Type B pancreatic cell (in vitro differentiated cells): Measurements from ENCODE around the gene NR3C1. TPM values are rescaled to one million over a fixed set of nuclear protein-coding genes. Genes with fewer than 3 reads are reported as not detected.

Source experiments
- DNase-seq: peaks from one replicate; pipeline ENCODE4 v3.0.0; 2021; ENCODE audit warnings: mixed read lengths; ENCODE audit not compliant: unreplicated experiment; ENCODE audit errors: extremely low spot score
- H3K27ac Mint-ChIP-seq: 2 replicates; pipeline ENCODE4 v1.8.0; 2021; ENCODE audit warnings: mild to moderate bottlenecking, mixed read lengths
- H3K27me3 Mint-ChIP-seq: 2 replicates; pipeline ENCODE4 v1.8.0; 2021; ENCODE audit warnings: mixed read lengths
- H3K36me3 Mint-ChIP-seq: 2 replicates; pipeline ENCODE4 v1.8.0; 2021; ENCODE audit warnings: mixed read lengths
- H3K4me1 Mint-ChIP-seq: one replicate; pipeline ENCODE4 v1.8.0; 2021; ENCODE audit warnings: mixed read lengths; ENCODE audit not compliant: unreplicated experiment
- H3K4me3 Mint-ChIP-seq: 2 replicates; pipeline ENCODE4 v1.8.0; 2021; ENCODE audit warnings: mild to moderate bottlenecking, mixed read lengths
- H3K9me3 Mint-ChIP-seq: 2 replicates; pipeline ENCODE4 v1.8.0; 2021; ENCODE audit warnings: mixed read lengths
- CTCF ChIP-seq: fragments of 200-600 bp; sonication (generic); conservative IDR thresholded peaks from 2 replicates; pipeline ENCODE4 v1.5.0; 2021; ENCODE audit warnings: antibody characterized with exemption, mild to moderate bottlenecking
- total RNA-seq: library from RNA; stranded (reverse); gene quantifications from 2 replicates; pipeline ENCODE4 v1.2.1, GENCODE V29; 2021; ENCODE audit warnings: low replicate concordance

Gene NR3C1
- total RNA-seq, 1 donor from 2014 or later = 94.0 TPM

GRCh38 chr5:143238620-143239019 is 164.9 kb downstream of the NR3C1 start:
- DNase-seq = no peak
- H3K27ac Mint-ChIP-seq = no peak overlapping the region
- TF ChIP-seq CTCF = no peak
- H3K4me1 Mint-ChIP-seq = peaks cover 16% of the 10 kb centered on the region
- H3K4me3 Mint-ChIP-seq = no peak overlapping the region
- peaks cover 5% of the 10 kb centered on the region for H3K9me3 Mint-ChIP-seq
- H3K36me3 Mint-ChIP-seq = no peaks in the 10 kb centered on the region
- H3K27me3 Mint-ChIP-seq = no peaks in the 10 kb centered on the region

GRCh38 chr5:143237664-143238063 is 165.8 kb downstream of the NR3C1 start:
- TF ChIP-seq CTCF = no peak
- no peaks in the 10 kb centered on the region for H3K27me3 Mint-ChIP-seq

GRCh38 chr5:143236682-143237081 is 166.8 kb downstream of the NR3C1 start:
- Mint-ChIP-seq H3K36me3 (no peaks in the 10 kb centered on the region), H3K27ac (no peak overlapping the region), H3K9me3 (peaks cover 5% of the 10 kb centered on the region), H3K4me1 (peaks cover 22% of the 10 kb centered on the region), H3K4me3 (no peak overlapping the region), H3K27me3 (no peaks in the 10 kb centered on the region)
- DNase-seq = no peak
- no peak for TF ChIP-seq CTCF

More at GRCh38 chr5:143237664-143238063, 165.8 kb downstream of the NR3C1 start:
- H3K4me1 Mint-ChIP-seq = peaks cover 16% of the 10 kb centered on the region
- H3K36me3 Mint-ChIP-seq = no peaks in the 10 kb centered on the region
- H3K4me3 Mint-ChIP-seq = no peak overlapping the region
- H3K9me3 Mint-ChIP-seq = peaks cover 5% of the 10 kb centered on the region
- no peak overlapping the region for H3K27ac Mint-ChIP-seq
- no peak for DNase-seq

GRCh38 chr5:143235423-143235822 is 168.1 kb downstream of the NR3C1 start:
- DNase-seq = no peak
- Mint-ChIP-seq H3K27me3 (peaks cover 3% of the 10 kb centered on the region), H3K9me3 (peaks cover 5% of the 10 kb centered on the region), H3K27ac (no peak overlapping the region), H3K4me1 (peaks cover 28% of the 10 kb centered on the region), H3K4me3 (no peak overlapping the region), H3K36me3 (no peaks in the 10 kb centered on the region)
- no peak for TF ChIP-seq CTCF

- peaks cover 5% of the 10 kb centered on the region for H3K9me3 Mint-ChIP-seq
- peak overlapping the region; percentile 60 for H3K4me3 Mint-ChIP-seq
- no peak for DNase-seq
- peaks cover 3% of the 10 kb centered on the region for H3K27me3 Mint-ChIP-seq
- TF ChIP-seq CTCF = no peak
- peaks cover 36% of the 10 kb centered on the region for H3K4me1 Mint-ChIP-seq
- H3K36me3 Mint-ChIP-seq = no peaks in the 10 kb centered on the region
- H3K27ac Mint-ChIP-seq = no peak overlapping the region
Measured at GRCh38 chr5:143234162-143234842, 169.2 kb downstream of the NR3C1 start.
